Keratinocyte (primary cell): ENCODE results near the gene GADD45B.

Experiments used
- CTCF ChIP-seq, 3 experiments: IDR thresholded peaks in 1 of 3; conservative IDR thresholded peaks in 1 of 3; optimal IDR thresholded peaks in 1 of 3; 2 replicates in 2 of 3; 3 replicates in 1 of 3; pipeline versions ENCODE3 to v1.5.1; 2011; ENCODE audit warnings: low read length in 3 of 3, mild to moderate bottlenecking in 3 of 3, moderate library complexity in 2 of 3, control low read depth in 1 of 3, inconsistent platforms in 1 of 3; ENCODE audit not compliant: insufficient read depth in 2 of 3; ENCODE audit errors: extremely low read depth in 1 of 3
- EZH2 ChIP-seq: IDR thresholded peaks from one replicate; pipeline ENCODE4 v1.6.1; 2012; ENCODE audit warnings: inconsistent platforms, mild to moderate bottlenecking, low read length, moderate library complexity

DNA sequence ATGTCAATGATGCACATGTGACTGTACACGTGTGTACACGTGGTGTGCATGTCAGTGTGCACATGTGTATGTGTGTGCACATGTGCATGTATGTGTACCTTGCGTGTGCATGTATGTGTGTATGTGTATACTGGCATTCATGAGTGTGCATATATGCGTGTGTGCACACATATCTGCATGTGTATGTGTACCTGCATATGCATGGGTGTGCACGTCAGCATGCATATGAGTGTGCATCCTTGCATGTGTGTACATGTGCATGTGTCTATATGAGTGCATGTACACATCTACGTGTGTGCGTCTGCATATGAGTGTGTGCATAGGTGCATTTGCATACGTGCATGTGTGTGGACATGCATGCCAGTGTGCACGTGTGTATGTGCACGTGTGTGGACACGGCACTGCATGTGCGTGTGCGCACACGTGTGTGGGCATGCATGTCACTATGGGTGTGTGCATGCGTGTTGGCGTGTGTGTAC lies 48.5 kb downstream of the GADD45B start:
- TF ChIP-seq CTCF (optimal IDR thresholded peaks at IDR 0.05 in 1 of 3, IDR thresholded peaks at IDR 0.05 in 1 of 3, conservative IDR thresholded peaks at IDR 0.05 in 1 of 3; ENCODE audit: extremely low read depth in 1 of 3, insufficient read depth in 2 of 3, low read length in 3 of 3) (no peak), EZH2 (no peak)
